Stimulated activated CD8-positive, alpha-beta memory T cell treated with anti-CD3 and anti-CD28 coated beads, Interleukin-4, amount 100 ng/mL, for 4 hours (primary cell): Measurements from ENCODE around the gene NPM1.

ENCODE experiments used
- DNase-seq, 2 donors: peaks; one replicate each; pipeline ENCODE4 v3.0.0-alpha.2; 2020; ENCODE audit warnings: low read depth in 2 of 2, low spot score in 1 of 2

NPM1 gene

DNA sequence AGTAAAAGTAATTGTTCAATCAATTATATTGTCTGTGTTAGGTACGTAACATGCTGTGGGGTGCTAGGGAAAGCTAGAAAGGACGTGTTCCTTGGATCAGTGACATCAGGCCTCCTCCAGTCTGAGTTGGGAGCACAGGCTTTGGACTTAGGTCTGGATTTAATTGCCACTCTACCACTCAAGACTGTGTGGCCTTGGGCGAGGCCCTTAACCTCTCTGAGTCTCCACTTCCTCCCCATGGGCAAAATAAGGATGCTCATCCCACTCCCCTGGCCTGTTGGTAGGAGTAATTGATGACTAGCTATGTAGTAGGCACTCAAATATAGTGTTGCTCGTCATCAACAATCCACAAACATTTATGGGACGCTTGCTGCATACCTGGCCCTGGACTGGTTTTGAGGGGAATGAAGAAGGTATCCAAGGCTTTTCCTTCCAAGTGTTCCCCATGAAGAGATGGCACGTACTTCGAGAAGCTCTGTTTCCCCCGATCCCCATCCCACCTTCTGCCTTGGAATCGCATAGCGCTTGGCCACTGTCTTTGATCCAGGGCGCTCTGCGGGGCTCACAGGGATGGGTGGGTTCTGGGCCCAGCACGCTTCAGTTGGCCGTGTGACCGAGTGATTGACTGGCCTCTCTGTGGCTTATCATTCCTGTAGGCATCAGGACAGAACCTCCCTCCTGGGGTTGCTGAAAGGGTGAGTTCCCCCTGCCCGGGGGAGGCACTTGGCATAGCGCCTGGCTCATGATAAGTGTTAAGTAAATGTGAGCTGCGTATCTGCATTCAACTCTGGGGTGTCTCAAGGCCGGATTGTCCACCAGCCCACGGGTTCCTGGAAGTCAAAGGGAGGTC, 39.9 kb downstream of the NPM1 start:
- DNase-seq, result no peak

DNA sequence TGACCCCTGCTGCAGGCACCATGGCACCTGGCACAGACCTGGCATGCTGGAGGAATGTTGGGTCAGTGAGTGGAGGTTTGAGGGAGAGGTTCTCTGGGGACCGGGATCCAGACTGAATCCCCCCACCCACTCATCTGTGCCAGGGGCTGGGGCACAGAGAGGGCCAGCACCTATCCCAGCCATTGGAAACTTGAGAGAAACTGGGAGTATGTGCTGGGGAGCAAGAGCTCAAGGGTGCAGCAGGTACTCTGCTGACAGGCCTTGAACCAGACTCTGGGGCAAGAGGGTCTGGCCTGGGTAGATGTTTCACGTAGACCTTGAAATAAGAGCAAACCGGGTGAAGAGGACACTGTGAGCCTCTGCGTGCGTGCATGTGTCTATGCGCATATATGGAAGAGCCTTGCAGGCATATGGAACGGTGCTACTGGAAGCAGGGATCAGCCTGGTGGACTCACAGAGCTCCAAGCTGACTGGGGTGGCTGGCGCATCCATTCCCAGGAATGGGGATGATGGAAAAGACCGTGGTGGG, 40.6 kb downstream of the NPM1 start:
- no peak for DNase-seq

DNA sequence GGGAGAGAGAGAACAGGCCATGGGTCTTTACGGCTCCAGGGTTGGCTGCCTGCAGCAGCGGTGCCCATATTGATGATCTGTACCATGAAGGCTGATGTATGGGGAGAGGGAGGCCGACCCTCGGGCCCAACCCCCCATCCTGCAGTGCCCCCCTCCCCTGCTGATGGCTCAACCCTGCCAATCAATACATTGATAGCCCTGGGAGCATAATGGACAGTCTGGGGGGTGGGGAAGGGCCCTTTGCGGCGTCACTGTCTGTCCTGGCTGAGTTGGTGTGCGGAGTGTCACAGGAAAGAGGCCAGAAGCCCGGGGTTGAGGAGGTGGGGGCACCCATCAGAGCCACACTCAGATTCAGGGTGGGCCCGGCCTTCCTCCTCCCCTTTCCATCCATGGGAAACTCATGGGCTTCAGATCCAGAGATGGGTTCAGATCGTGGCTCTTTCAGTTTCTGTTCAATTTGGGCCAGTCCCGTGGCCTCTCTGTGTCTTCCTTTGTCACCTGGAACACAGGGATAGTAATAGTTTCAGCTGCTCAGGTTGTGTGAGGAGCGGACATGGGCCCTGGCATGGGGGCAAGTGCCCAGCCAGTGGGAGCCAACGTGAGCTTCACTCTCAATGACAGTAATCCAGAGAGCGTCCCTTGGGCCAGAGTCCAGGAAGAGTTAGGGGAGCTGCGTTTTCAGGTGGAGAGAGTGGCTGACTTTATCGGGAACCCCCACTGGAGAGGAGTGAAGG, 41.3 kb downstream of the NPM1 start:
- DNase-seq, result no peak

DNA sequence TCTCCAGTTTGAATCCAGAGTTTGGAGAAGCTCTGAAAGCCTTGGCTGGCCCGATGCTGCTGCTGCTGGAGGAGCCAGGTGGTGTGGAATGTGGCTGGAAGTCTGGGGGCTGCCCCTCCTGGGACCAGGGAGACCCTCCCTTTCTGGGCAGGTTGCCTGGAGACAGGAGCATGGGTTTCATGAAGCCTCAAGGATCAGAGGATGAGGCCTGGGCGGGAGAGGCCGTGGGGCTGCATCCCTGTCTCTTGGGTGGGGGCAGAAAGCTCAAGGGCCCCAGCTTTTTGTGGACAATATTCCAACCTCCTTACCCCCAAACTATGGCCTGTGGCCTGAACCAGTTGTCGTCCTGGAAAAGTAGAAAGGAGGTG, 41.9 kb downstream of the NPM1 start:
- DNase-seq, result no peak

DNA sequence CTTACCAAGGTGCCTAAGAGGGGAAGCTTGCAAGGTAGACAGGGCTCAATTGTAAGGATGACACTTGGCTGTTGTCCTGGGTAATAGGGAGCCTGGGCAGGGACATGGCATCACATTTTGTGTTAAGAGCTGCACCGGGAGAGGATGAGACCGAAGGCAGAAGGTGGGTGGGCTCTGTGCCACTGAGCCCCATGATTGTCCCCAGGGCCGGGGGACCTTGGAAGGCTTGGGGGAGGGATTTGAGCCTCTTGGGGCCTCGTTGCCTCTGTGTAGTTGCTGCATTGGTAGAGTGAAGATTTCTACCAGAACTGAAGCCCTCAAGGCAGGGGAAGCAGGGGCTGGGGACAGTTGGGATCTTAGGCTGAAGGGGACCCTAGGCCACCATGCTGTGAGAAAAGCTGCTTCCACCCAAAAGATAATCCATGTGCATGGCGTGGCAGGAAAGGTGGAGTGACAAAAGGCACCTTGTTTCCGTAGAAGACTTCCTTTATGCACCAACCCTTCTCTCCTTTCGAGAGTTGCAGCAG, 43.7 kb downstream of the NPM1 start:
- no peak for DNase-seq

DNA sequence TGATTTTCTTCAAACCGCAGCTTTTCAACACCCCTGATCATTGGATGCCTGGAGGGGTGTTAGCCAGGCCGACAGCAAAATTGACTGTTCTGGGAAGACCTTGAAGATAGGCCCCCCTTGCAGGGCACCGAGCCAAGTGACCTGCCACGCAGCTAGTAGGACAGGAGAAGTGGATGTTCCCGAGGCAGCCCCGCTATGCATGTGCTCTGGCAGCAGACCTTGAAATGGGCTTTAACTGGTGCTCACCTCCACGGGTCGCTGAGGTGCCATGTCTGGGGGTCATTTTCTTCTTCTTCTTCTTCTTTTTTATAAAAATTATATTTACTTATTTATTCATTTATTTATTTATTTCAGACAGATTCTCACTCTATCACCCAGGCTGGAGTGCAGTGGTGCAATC, 44.4 kb downstream of the NPM1 start:
- no peak for DNase-seq

DNA sequence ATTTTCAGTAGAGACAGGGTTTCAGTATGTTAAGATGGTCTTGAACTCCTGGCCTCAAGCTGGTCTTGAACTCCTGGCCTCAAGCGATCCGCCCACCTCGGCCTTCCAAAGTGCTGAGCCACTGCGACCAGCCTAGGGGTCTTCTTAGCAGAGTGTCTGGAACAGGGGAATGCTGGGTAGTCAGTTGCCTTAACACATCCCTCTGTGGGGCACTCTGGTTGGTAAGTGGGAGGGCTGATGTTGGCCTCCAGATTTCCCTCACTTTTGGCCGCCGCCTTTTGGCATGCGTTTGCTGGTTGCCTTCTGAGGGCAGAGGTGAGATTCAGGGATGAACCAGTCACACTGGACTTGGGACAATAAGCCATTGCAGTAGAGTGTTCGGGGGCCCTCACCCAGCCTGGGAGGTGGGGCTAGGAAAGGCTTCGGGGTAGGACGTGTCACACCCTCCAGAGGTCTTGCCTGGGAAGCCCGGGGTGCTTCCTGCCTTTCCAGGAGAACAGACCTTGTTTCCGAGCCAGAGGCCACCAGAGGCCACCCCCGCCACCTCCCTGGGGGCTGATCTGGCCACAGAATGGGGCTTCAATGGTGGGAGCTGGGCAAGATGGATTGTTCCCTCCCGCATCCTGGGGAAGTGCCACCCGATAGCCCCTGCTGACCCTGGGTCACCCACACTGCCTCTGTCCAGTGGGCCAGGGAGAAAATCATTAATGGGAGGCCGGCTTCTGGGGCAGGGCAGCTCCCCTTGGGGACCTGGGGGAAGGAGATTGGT, 45.1 kb downstream of the NPM1 start:
- DNase-seq, result no peak

DNA sequence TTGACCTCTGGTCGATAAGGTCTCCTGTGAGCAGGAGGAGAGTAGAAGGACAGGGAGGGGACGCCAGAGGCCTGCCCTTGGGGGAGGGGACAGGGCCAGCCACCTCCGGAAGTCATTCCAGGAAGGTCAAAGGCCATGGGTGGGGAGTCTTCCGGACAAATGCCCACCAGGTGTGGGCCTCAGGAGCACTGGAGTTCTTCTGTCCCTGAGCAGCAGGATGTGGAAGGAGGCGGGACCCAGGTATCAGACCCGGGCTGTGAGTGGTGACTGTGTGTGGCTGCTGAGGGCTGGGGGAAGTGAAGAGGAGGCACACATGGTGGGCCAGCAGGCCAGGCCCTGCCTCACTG, 45.7 kb downstream of the NPM1 start:
- no peak for DNase-seq

DNA sequence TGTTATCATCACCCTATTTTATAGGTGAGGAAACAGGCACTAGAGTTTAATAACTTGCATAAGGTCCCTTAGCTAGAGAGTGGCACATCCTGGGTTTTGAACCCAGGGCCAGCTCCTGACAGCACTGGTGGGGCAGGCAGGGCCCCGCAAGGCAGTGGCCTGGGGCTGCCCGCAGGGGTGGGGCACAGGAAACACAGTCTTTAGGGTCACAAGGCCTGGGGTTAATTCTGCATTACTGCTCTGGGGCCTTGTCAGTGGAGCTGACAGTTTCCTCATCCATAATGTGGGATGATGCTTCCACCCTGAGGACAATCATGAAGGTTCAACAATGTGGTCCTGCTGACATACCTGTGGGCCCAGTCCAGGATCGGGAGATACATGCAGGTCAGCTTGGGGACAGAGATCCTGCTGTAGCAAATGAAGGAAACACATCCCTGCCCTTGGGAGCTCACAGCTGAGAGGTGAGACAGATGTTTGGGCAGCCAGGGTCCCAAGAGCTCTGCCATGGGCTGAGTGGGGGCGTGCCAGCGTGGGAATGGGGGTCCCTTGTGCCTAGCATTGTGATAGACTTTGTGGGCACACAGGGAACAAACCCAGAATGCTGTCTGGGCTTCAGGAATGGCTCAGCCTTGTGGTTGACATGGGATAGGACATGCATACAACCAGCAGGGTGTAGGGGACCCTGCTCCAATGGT, 46.5 kb downstream of the NPM1 start:
- DNase-seq, result no peak

DNA sequence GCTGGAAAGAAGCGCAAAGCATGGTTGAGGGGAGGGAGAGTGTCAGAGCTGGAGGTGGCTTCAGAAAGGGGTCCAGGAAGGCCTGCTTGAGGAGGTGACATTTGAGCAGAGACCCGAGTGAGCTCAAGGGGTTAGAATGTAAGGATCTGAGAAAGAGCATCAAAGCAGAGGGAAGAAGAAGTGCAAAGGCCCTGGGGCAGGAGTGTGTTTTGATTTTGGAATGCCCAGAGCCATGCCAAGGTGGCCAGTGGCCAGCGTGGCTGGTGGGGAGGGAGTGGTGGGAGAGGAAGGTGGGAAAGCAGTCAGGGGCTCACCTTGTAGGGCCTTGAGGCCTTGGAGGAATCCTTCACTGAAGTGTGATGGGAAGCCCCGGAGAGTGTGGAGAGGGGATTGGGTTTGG, 47.2 kb downstream of the NPM1 start:
- DNase-seq, result no peak

DNA sequence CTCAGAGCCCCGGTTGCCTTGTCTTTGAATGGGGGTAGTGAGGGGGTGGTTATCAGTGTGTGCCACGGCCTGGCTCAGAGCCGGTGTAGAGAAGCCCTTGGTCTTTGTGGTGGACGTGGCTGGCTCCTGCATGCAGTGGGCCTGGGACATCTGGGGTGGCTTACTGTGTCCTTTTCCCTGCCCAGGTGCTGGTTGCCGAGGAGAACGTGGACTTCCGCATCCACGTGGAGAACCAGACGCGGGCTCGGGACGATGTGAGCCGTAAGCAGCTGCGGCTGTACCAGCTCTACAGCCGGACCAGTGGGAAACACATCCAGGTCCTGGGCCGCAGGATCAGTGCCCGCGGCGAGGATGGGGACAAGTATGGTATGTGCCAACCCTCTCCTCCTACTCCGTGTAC, 48.3 kb downstream of the NPM1 start:
- no peak for DNase-seq

DNA sequence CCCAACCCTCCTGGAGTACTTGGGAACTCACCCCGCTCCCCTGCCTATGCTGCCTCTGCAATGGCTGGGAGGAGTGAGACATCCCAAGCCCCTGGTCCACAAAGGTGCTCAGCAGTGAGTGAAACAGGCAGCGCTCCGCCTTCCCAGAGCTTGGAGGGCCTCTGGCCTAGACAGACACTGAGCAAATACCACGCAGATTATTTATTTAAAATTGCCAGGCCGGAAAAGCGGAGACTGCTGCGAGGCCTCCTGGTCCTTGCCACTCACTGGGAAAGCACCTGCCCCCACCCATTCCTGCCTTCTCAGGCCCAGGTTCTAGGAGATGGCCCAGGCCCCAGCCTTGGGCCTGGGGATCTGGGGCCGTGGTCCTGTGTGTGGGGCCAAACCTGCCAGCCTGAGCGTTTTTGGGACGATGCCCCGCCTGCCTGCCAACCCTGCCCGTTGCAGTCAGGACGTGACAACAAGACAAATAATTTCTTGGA, 49.2 kb downstream of the NPM1 start:
- DNase-seq, result no peak

DNA sequence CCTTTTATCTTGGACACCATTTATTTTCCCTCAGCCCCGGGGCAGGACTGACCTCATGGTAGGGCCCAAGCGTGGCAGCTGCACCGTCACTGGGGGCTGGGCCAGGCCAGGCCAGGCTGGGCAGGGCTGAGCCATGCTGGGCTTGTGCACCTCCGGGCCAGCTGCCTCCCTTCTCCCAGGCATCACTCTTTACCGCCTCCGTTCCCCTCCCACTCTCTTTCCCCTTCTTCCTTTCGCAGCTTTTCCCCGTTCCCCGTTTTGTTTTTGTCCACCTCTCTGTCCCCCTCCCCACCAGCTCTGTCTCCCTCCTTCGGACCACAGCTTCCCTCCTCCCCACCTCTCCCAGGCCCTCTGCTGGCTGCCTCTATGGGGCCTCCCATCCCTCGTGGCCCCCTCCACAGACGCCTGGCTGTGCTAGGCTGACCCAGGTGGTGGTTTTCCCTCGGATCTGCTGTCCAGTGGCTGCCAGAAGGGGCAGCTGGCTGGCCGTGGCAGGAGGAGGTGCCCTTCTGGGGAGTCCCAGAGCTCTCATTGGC, 49.7 kb downstream of the NPM1 start:
- DNase-seq, result no peak

DNA sequence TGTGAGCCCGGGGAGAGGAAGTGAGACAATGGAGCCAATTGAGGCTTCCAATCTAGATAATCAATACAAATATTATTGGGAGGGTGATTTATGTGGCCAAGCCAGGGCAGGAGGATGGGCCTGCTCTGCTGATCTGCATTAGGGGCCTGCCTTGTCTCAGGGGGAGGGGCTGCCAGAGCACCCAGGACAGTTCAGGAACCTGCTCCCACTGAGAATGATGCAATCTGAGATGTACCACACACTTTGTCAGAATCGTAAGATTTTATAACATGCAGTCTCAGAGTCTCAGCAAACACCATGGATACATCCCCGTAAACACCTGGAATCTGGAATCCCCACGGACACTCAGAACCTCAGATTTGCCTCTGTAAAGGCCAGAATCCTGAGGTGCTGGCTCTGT, 51.1 kb downstream of the NPM1 start:
- no peak for DNase-seq

DNA sequence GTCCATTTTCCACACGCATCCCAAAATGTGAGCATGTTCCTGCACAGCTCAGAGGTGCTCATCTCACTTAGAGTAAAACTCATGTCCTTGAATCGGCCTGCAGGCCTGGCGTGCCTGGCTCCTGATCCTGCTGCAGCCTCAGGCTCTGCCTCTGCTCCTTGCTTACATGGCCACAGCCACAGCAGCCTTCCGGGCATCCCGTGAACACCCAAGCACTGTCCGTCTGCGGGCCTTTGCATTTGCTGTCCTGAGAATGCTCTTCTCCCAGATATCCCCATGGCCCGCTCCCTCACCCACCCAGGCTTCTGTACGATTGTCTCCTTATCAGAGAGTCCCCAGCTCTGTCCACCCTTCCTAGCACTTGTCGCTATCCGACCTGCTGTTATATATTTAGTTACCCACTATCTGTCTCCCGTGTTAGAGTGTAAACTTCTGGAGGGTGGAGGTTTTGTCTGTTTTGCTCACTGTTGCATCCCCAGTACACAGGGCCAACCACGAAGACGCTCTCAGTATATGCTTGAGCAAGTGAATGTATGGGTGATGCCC, 53.7 kb downstream of the NPM1 start:
- no peak for DNase-seq

DNA sequence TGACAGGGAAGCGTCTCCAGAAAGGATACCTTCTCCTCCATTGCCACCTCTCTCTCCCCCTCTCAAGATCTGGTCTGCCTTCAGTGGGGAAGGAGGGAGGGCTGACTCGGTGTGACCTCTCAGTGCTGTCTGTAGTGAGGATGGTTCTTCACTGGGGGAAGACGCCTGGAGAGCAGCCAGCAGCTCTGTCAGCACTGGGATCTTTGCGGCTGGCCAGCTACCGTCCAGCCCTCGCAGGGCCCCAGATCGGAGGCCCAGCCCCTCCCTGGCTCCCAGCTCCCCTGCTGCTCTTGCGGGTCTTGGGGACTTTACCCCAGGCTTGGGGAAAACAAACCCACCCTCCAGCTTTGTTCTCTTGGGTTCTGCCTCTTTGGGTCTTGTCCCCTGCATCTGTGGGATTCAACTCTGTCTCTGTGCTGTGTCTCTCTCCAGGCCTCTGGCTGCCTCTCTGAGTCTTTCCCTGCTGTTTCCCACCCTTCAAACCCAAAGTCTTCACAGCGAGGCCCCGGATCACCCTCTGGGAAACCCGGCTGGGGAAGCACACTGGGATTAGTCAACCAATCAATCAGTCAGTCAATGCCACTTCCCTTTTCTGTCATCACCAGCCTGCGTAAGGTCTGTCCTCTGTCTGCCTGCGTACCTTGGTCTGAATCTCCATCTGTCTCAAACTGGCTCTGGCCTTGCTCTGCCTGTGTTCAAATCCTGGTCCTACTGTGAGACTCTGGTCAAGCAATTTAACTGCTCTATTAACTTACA, 54.8 kb downstream of the NPM1 start:
- DNase-seq, result no peak

DNA sequence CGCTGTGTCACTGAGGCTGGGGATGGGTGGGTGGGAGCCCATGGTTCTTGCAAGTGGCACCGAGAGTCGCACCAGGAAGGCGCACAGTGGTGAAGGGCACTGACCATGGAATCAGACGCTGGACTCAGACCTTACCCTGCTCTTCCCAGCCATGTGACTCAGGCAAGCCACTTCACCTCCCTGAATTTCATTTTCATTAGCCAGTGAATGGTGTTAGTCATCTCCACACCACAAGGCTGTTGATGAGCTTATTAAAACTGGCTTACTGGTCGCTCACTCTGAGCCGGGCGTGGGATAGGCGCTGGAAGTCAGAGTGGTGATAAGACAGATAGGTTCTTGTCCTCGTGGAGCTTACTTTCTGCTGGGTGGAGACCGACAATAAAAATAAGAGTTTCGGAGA, 56.9 kb downstream of the NPM1 start:
- DNase-seq, result no peak

DNA sequence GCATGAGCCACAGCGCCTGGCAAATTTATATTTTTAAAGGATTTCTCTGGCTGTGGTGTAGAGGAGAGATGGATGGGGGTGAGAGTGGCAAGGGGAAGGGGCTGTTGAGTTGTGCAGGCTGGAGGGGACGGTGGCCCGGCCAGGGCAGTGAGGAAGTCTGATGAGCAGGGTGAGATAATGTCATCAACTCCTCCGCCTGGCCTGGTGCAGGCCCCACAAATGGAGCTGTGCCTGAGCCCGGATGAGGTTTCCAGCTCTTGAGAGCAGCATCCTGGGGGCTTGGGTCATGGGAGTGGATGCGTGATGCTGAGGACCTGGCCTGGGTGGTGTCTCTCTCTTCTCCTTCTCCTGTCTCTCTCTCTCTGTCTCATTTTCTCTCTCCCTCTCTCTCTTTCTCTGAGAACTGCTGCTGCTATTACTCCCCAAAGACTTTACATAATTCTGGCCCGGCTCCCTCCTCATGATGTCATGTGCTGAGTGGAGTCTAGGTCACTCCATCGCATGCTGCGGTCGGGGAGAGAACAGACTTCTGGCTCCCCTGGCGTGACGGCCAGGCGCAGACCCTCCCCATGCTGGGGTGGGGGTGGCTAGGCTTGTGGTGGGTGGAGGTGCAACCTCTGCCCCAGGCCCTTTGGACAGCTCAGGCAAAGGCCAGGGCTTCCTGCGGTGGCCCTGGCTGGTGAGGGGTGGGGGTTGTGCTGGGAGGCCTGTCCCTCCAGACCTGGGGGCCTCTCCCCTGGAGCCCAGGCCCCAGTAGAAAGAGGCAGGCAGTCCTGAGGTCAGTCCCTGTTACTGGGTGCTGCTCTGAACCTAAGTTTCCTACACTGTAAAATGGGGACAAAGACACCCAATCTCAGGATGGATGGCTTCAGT, 58.2 kb downstream of the NPM1 start:
- DNase-seq, result no peak

DNA sequence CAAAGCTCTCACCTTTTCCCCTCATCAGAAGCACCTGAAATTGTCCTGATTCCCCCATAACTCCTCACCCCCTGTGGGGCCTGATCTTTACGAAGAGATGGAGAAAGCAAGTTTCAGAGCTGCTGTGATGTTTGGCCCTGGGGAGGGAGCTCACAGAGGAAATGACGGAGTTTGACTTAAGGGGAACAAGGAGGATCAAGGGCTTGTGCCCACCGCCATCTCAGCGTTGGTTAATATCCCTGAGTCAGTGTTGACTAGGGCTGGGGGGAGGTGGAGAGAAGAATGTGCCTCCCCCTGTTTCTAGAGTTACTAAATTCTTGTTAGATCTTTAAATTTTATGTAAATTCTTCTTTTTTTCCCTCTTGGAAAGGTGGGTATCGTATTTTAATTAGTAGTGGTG, 59.6 kb downstream of the NPM1 start:
- no peak for DNase-seq
